HG03066 (cell line): Measurements from ENCODE around the gene MPP3.
"Not testable (repeated sequence)": the region's sequence is repeated elsewhere in the genome, so short reads cannot be mapped to it uniquely, and the experiment has no call there.

Experiments
- ATAC-seq: cut with Tn5 transposase; IDR thresholded peaks from one replicate; pipeline ENCODE4 v1.9.1; 2021; ENCODE audit warnings: low read depth; ENCODE audit not compliant: unreplicated experiment

The MPP3 gene

GRCh38 chr17:43861960-43862359 is 29.0 kb upstream of the MPP3 start:
- ATAC-seq = no peak

DNA sequence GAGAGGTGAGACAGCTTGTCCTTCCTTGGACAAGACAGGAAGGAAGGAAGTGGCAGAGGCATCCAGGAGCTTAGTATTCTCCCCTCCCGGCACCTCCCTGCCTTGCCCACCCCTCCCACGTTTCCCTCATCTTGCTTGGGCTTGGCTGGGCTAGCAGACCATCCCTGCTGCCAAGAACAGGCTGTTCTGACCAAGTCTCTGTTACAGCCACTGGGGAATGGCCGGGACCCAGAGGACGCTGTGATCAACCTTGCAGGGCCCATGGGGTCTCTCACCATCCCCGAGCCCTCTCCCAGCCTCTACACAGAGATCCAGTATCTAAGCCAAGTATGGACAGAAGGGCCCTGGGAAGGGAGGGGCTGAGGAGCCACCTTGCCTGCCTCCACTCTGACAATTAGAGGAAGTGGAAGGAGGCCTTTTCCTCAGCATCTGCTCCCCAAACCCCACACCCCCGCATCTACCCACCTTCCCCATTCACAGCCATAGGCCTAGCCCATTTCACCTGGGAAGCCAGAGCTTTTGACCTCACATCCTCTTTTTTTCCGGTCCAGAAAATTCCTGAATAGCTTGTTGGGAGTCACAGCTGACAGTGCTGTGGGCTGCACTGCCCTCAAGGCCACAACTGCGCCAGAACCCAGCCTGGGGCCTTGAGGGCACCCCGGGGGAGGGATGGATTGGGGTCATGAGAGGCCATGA is 28.1 kb upstream of the MPP3 start:
- ATAC-seq = no peak

DNA sequence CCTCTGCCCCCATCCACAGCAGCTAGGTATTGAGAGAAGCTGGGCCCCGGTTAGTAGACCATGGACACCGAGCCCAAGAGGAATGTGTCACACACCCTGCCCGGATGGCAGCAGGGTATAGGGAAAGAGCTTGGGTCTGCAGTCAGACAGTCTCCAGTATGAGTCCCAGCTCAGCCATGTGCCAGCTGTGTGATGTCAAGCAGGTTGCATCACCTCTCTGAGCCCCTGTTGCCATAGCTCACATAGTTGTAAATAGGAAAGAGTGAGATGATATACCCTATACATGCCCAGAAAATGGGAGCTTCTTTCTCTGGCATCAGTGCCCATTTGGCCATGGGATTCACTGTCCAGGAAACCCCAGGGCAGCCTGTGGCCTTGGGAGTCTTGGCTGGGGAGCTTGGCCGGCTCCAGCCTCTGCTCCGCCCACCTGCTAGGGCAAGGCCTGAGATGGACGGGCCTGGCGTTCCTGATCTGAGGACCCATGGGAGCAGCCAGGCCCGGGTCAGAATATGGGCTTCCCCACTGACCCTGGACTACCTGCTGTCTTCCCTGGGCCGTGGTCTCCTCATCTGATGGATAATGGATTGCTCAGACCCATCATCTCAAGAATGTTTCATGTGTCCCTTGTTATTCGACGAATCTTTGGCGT is 27.3 kb upstream of the MPP3 start:
- ATAC-seq = no peak

- ATAC-seq = no peak
Observed at GRCh38 chr17:43857957-43858600, 25.1 kb upstream of the MPP3 start.

GRCh38 chr17:43857141-43857540 is 24.2 kb upstream of the MPP3 start:
- ATAC-seq = no peak

DNA sequence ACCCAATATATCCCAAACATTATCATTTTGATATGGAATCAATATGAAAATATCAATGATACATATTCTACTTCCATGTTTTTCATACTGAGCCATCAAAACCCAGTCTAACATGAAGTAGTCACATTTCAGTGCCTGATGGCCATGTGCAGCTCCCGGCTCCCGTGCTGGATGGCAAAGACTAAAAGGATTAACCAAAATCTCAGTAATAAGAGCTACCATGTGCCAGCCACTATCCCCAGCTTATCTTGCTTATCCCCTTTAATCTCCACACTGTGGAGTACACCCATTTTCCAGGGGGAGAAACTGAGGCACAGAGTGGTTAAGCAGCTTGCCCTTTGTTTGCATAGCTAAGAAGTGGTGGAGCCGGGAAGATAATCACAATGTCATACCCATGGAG is 23.2 kb upstream of the MPP3 start:
- no peak for ATAC-seq

DNA sequence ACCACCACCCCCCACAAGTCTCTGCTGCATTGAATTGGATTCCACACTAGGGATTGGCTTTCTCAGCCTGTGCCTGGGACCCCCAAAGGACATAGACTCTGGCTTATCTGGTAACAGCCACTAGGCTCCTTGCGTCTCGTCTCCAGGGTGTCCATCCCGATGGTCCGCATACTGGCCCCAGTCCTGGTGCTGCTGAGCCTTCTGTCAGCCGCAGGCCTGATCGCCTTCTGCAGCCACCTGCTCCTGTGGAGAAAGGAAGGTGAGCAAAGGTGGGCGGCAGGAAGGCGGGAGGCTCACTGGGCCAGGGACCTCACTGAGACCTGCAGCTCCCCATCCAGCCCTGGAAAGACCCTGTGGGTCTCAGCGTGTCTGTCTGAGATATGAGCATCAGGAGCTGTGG is 22.1 kb upstream of the MPP3 start:
- ATAC-seq = no peak

GRCh38 chr17:43854498-43854897 is 21.6 kb upstream of the MPP3 start:
- ATAC-seq = no peak

- ATAC-seq = no peak
Observed at GRCh38 chr17:43853546-43853945, 20.6 kb upstream of the MPP3 start.

GRCh38 chr17:43852571-43852970 is 19.6 kb upstream of the MPP3 start:
- ATAC-seq = no peak

GRCh38 chr17:43849116-43849515 is 16.2 kb upstream of the MPP3 start:
- no peak for ATAC-seq

DNA sequence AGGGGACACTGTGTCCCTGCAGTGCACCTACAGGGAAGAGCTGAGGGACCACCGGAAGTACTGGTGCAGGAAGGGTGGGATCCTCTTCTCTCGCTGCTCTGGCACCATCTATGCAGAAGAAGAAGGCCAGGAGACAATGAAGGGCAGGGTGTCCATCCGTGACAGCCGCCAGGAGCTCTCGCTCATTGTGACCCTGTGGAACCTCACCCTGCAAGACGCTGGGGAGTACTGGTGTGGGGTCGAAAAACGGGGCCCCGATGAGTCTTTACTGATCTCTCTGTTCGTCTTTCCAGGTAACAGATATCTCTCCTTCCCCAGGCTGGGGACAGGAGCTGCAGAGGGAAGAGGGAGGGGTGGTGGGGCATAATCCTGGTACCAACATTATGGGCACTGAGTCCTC is 15.7 kb upstream of the MPP3 start:
- no peak for ATAC-seq

DNA sequence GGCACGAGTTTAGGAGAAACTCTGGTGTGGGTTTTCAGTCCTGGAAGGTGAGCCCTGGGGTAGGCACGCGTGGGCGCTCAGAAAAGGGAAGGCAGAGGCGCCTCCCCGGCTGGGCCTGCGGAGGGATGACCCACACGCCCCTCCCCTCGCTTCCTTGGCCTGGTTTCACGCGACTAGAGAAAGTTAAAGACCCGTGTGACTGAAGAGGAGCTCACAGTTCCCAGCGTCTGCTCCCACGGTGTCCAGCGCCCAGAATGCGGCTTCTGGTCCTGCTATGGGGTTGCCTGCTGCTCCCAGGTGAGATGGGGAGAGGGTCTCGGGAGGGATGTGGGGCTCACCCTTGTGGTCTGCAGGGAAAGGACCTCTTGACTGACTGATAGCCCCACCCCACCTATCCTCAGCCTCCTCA is 14.0 kb upstream of the MPP3 start, which contains the start of gene CD300LG:
Gene CD300LG (plus strand): TSS at position 214 of the 409 bp plus-strand sequence. CDS start 41 bp downstream, at position 255.
- no peak for ATAC-seq

DNA sequence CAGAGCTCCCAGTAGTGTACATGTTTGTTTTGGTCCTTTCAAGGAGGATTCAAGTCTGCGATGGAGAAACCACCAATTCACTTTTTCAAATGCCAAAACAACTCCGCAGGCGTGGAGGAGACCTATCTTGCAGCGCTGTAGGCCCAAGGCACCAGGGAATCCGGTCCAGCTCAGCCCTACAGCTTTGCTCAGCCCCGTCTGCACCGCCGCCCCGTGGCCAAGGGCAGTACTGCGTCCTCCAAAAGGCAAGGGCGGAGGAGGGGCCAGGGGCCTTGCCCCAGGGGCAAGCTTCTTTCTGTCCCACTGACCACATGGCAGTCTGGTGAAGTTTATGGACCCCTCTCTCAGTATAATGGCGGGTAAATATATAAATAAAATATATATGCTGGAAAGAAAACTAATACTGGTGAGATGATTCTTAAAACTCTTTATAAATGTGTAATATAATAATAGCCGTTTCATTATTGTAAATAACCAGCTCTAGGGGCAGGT is 13.3 kb upstream of the MPP3 start:
- no peak for ATAC-seq

GRCh38 chr17:43845766-43846165 is 12.8 kb upstream of the MPP3 start:
- ATAC-seq = no peak

GRCh38 chr17:43844241-43844640 is 11.3 kb upstream of the MPP3 start:
- ATAC-seq = no peak

- ATAC-seq = no peak
Observed at GRCh38 chr17:43842975-43843325, 10.0 kb upstream of the MPP3 start.

DNA sequence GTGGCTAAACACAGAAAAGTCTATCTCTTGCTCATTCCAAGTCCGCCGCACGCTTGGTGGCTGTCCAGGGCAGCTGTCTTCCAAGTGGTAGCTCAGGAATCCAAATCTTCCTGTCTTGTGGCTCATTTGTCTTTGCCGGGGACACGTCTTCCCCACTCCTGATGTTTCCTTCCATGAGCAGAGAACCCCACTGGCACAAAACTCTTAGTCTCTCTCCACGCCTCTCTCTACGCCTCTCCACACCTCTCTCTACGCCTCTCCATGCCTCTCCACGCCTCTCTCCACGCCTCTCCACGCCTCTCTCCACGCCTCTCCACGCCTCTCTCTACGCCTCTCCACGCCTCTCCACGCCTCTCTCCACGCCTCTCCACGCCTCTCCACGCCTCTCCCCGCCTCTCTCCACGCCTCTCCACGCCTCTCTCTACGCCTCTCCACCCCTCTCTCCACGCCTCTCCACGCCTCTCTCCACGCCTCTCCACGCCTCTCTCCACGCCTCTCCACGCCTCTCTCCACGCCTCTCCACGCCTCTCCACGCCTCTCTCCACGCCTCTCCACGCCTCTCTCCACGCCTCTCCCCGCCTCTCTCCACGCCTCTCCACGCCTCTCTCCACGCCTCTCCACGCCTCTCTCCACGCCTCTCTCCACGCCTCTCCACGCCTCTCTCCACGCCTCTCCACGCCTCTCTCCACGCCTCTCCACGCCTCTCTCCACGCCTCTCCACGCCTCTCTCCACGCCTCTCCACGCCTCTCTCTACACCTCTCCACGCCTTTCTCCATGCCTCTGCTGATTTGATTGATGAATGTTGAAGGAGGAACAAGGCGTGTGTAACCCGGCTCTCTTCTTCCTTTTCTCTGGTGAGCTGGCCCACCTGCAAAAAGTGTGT is 9.4 kb upstream of the MPP3 start:
- ATAC-seq = not testable (repeated sequence)

- ATAC-seq = no peak
Observed at GRCh38 chr17:43841282-43841681, 8.3 kb upstream of the MPP3 start.

DNA sequence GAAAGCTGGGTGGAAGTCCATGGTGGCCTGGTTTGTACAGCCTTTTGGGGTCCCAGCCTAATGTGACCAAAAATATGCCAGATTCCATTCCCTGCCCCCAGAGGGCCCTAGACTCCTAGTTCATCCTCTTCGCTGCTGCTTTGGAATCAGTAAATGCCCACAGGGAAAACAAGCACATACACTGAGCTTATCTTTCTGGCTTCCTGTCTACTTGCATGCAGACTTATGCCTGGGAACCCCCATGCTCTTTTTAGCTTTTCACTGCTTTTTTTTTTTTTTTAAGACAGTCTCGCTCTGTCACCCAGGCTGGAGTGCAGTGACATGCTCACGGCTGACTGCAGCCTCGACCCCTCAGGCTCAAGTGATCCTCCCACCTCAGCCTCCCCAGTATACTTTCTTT is 7.9 kb upstream of the MPP3 start:
- ATAC-seq = no peak

- no peak for ATAC-seq
Observed at GRCh38 chr17:43839670-43840108, 6.7 kb upstream of the MPP3 start.
